Glomerular endothelial cell (primary cell): Measurements from ENCODE around the gene FIP1L1. TPM values are rescaled to one million over a fixed set of nuclear protein-coding genes. Genes with fewer than 3 reads are reported as not detected.

Source experiments
- DNase-seq: peaks from one replicate; pipeline ENCODE4 v3.0.0-alpha.2; 2011; ENCODE audit warnings: low read depth, low spot score; ENCODE audit errors: extremely low read depth
- total RNA-seq: library from RNA; depleted of rRNA; stranded (reverse); fragments of >200 nt; gene quantifications from 2 replicates; pipeline ENCODE4 v1.2.3, GENCODE V29; 2015

The FIP1L1 gene
- total RNA-seq, 1 donor from 2014 or later = 40.5 TPM

- no peak for DNase-seq
These were observed 121.3 kb downstream of the FIP1L1 start for GRCh38 chr4:53498706-53499105.

GRCh38 chr4:53499791-53500190 lies 122.3 kb downstream of the FIP1L1 start:
- no peak for DNase-seq

GRCh38 chr4:53500546-53500945 lies 123.1 kb downstream of the FIP1L1 start:
- no peak for DNase-seq

- DNase-seq = no peak
These were observed 124.1 kb downstream of the FIP1L1 start for GRCh38 chr4:53501561-53501960.

GRCh38 chr4:53502094-53502493 lies 124.7 kb downstream of the FIP1L1 start:
- DNase-seq = no peak

- DNase-seq = no peak
These were observed 128.5 kb downstream of the FIP1L1 start for GRCh38 chr4:53505947-53506346.

GRCh38 chr4:53507058-53507457 lies 129.6 kb downstream of the FIP1L1 start:
- no peak for DNase-seq

- no peak for DNase-seq
These were observed 130.3 kb downstream of the FIP1L1 start for GRCh38 chr4:53507671-53508286.

- no peak for DNase-seq
These were observed 131.0 kb downstream of the FIP1L1 start for GRCh38 chr4:53508446-53508845.

- DNase-seq = no peak
These were observed 132.9 kb downstream of the FIP1L1 start for GRCh38 chr4:53510321-53510720.

Other genes starting within 250 kb of the FIP1L1 start
- 13.9 and 14.4 TPM in 2 replicates for gene SCFD2, start 11.6 kb upstream of the FIP1L1 start, total RNA-seq
- 1.6 and 4.6 TPM in 2 replicates for gene LNX1, start 213.8 kb downstream of the FIP1L1 start, total RNA-seq